Superior temporal gyrus (tissue), 1 donor: ENCODE data around the gene SAYSD1.

Experiments used
- DNase-seq: peaks from one replicate; pipeline ENCODE4 v3.0.0-alpha.2; 2016; ENCODE audit errors: extremely low spot score

The SAYSD1 gene

GRCh38 chr6:39079197-39080125 lies 35.5 kb downstream of the SAYSD1 start:
- DNase-seq, result no peak

- DNase-seq, result no peak
These were observed 36.3 kb downstream of the SAYSD1 start for GRCh38 chr6:39078695-39079094.

- DNase-seq, result no peak
These were observed 36.9 kb downstream of the SAYSD1 start for GRCh38 chr6:39077882-39078594.

GRCh38 chr6:39076623-39077535 lies 38.1 kb downstream of the SAYSD1 start:
- no peak for DNase-seq

GRCh38 chr6:39075807-39076622 lies 39.0 kb downstream of the SAYSD1 start:
- DNase-seq, result no peak

- no peak for DNase-seq
These were observed 39.8 kb downstream of the SAYSD1 start for GRCh38 chr6:39075010-39075686.

GRCh38 chr6:39074486-39074885 lies 40.5 kb downstream of the SAYSD1 start:
- no peak for DNase-seq

- no peak for DNase-seq
These were observed 41.3 kb downstream of the SAYSD1 start for GRCh38 chr6:39073471-39074355.

- no peak for DNase-seq
These were observed 42.2 kb downstream of the SAYSD1 start for GRCh38 chr6:39072830-39073229.

- DNase-seq, result no peak
These were observed 46.6 kb downstream of the SAYSD1 start for GRCh38 chr6:39068391-39068790.

- no peak for DNase-seq
These were observed 49.4 kb downstream of the SAYSD1 start for GRCh38 chr6:39065561-39065960.

GRCh38 chr6:39063526-39063925 lies 51.5 kb downstream of the SAYSD1 start:
- DNase-seq, result no peak

- DNase-seq, result no peak
These were observed 52.8 kb downstream of the SAYSD1 start for GRCh38 chr6:39062014-39062740.

- DNase-seq, result no peak
These were observed 53.4 kb downstream of the SAYSD1 start for GRCh38 chr6:39061588-39061987.

- DNase-seq, result no peak
These were observed 53.8 kb downstream of the SAYSD1 start for GRCh38 chr6:39061182-39061581.

GRCh38 chr6:39060467-39061160 lies 54.4 kb downstream of the SAYSD1 start:
- no peak for DNase-seq

- DNase-seq, result no peak
These were observed 55.3 kb downstream of the SAYSD1 start for GRCh38 chr6:39059496-39060310.
